Neuronal stem cell (in vitro differentiated cells): ENCODE measurements around the gene RAG2.

Experiments
- DNase-seq: peaks from one replicate; pipeline ENCODE4 v3.0.0-alpha.2; 2013; ENCODE audit warnings: low spot score
- H2AFZ ChIP-seq: one replicate; pipeline ENCODE4 v1.6.1; 2013; ENCODE audit warnings: mild to moderate bottlenecking, low read length, inconsistent platforms
- H2AK5ac ChIP-seq: 2 replicates; pipeline ENCODE4 v1.6.1; 2013; ENCODE audit warnings: low read depth, mild to moderate bottlenecking, inconsistent platforms, low read length, moderate library complexity, mixed read lengths
- H2BK120ac ChIP-seq: 2 replicates; pipeline ENCODE4 v1.6.1; 2013; ENCODE audit warnings: low read depth, mild to moderate bottlenecking, inconsistent platforms, low read length, moderate library complexity, mixed read lengths
- H2BK12ac ChIP-seq: one replicate; pipeline ENCODE4 v1.6.1; 2013; ENCODE audit warnings: low read length, inconsistent platforms
- H2BK15ac ChIP-seq: 2 replicates; pipeline ENCODE4 v1.6.1; 2013; ENCODE audit warnings: mild to moderate bottlenecking, low read length, inconsistent platforms, mixed read lengths
- H2BK5ac ChIP-seq: one replicate; pipeline ENCODE4 v1.6.1; 2013; ENCODE audit warnings: inconsistent platforms, mild to moderate bottlenecking, low read length, moderate library complexity
- H3K14ac ChIP-seq: one replicate; pipeline ENCODE4 v1.6.1; 2013; ENCODE audit warnings: low read length, inconsistent platforms
- H3K18ac ChIP-seq: 2 replicates; pipeline ENCODE4 v1.6.1; 2013; ENCODE audit warnings: low read length, inconsistent platforms
- H3K23ac ChIP-seq: 2 replicates; pipeline ENCODE4 v1.6.1; 2013; ENCODE audit warnings: low read depth, mild to moderate bottlenecking, mixed read lengths, low read length, inconsistent platforms; ENCODE audit not compliant: poor library complexity
- H3K27ac ChIP-seq: replicated peaks from 3 replicates; pipeline ENCODE4 v1.5.1; 2013; ENCODE audit warnings: low read length, inconsistent platforms
- H3K27me3 ChIP-seq, 3 experiments: 2 replicates each; pipeline ENCODE4 v1.6.1; 2013; ENCODE audit warnings: low read length in 3 of 3, mild to moderate bottlenecking in 2 of 3, inconsistent platforms in 1 of 3, low read depth in 1 of 3, mixed read lengths in 1 of 3, moderate library complexity in 1 of 3; ENCODE audit not compliant: control insufficient read depth in 3 of 3, insufficient read depth in 3 of 3
- H3K36me3 ChIP-seq, 2 donors: replicated peaks in 1 of 2; 2 replicates each; pipeline ENCODE4 v1.6.1; 2013; ENCODE audit warnings: low read length in 2 of 2; ENCODE audit not compliant: control insufficient read depth in 2 of 2, insufficient read depth in 2 of 2
- H3K4ac ChIP-seq: 2 replicates; pipeline ENCODE4 v1.6.1; 2013; ENCODE audit warnings: inconsistent platforms, mild to moderate bottlenecking, low read length, moderate library complexity
- H3K4me1 ChIP-seq, 2 donors: 1 replicate in 1 of 2; 2 replicates in 1 of 2; pipeline ENCODE4 v1.6.1; 2013; ENCODE audit warnings: low read length in 2 of 2, low read depth in 1 of 2; ENCODE audit not compliant: control insufficient read depth in 2 of 2, insufficient read depth in 1 of 2
- H3K4me2 ChIP-seq: one replicate; pipeline ENCODE4 v1.6.1; 2013; ENCODE audit warnings: mild to moderate bottlenecking, low read length, inconsistent platforms; ENCODE audit not compliant: insufficient read depth, poor library complexity, severe bottlenecking
- H3K4me3 ChIP-seq, 2 donors: 2 replicates each; pipeline ENCODE4 v1.5.1; 2013; ENCODE audit warnings: low read length in 2 of 2, mild to moderate bottlenecking in 2 of 2, inconsistent platforms in 1 of 2, moderate library complexity in 1 of 2
- H3K79me1 ChIP-seq: one replicate; pipeline ENCODE4 v1.6.1; 2013; ENCODE audit warnings: low read depth, mild to moderate bottlenecking, inconsistent platforms, low read length, moderate library complexity
- H3K9ac ChIP-seq: one replicate; pipeline ENCODE4 v1.6.1; 2013; ENCODE audit warnings: mild to moderate bottlenecking, low read depth, low read length, inconsistent platforms; ENCODE audit not compliant: poor library complexity
- H3K9me3 ChIP-seq, 2 donors: replicated peaks in 1 of 2; 2 replicates each; pipeline versions ENCODE3 to v1.6.1; 2013; ENCODE audit warnings: low read length in 2 of 2, mild to moderate bottlenecking in 2 of 2, inconsistent platforms in 1 of 2, low read depth in 1 of 2, mixed read lengths in 1 of 2, moderate library complexity in 1 of 2; ENCODE audit not compliant: control insufficient read depth in 2 of 2, insufficient read depth in 1 of 2
- H4K8ac ChIP-seq: one replicate; pipeline ENCODE4 v1.6.1; 2013; ENCODE audit warnings: low read depth, mild to moderate bottlenecking, inconsistent platforms, low read length, moderate library complexity
- H4K91ac ChIP-seq: one replicate; pipeline ENCODE4 v1.6.1; 2013; ENCODE audit warnings: low read length, low read depth, mild to moderate bottlenecking, inconsistent platforms; ENCODE audit not compliant: poor library complexity
- WGBS, 2 donors: extraction: QIAGEN DNeasy Blood & Tissue Kit; methylation state at CpG; one replicate each; pipeline ENCODE4 v1.1.7; 2013; ENCODE audit warnings: missing lambda C conversion rate in 2 of 2, mixed read lengths in 1 of 2; ENCODE audit not compliant: insufficient read length in 2 of 2, insufficient replicate concordance in 1 of 2; ENCODE audit errors: extremely low coverage in 2 of 2; 5-methylcytosine and 5-hydroxymethylcytosine counted together

The RAG2 gene

DNA sequence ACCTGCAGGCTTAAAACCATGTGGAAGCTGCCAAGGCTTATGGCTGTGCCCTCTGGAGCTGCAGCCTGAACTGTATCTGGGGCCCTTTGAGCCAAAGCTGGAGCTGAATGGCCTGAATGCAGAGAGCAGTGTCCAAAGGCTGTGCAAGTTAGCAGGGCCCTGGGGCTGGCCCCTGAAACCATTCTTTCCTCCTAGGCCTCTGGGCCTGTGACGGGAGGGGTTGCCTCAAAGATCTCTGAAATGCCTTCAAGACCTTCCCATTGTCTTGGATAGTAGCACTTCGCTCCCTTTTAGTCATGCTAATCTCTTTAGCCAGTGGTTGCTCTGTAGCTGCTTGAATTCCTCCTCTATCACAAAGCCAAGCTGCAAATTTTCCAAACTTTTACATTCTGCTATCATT, 16.5 kb downstream of the RAG2 start:
- DNase-seq = no peak
- Histone ChIP-seq H2BK15ac (no peak overlapping the region), H4K91ac (no peak overlapping the region), H2BK5ac (no peak overlapping the region), H3K4me2 (no peak overlapping the region), H3K27me3 (peaks cover 0 to 20% (median 0%) of the 10 kb centered on the region in 3 experiments), H3K27ac (no peak overlapping the region), H3K36me3 (no peaks in the 10 kb centered on the region), H4K8ac (no peak overlapping the region), H3K4ac (no peak overlapping the region), H3K9ac (no peak overlapping the region), H3K79me1 (no peaks in the 10 kb centered on the region), H3K4me3 (no peak overlapping the region), H2BK12ac (no peak overlapping the region), H2AK5ac (no peak overlapping the region), H3K14ac (no peak overlapping the region), H3K18ac (no peak overlapping the region), H3K9me3 (peaks cover 10 to 14% of the 10 kb centered on the region in 2 donors), H3K23ac (no peak overlapping the region), H3K4me1 (no peaks in the 10 kb centered on the region), H2BK120ac (no peak overlapping the region), H2AFZ (no peak overlapping the region)
- WGBS, 2 donors = no CpG with 5 or more reads among the region's 2 CpGs

GRCh38 chr11:36578458-36578857, 19.6 kb downstream of the RAG2 start:
- no CpG with 5 or more reads among the region's 1 CpG for WGBS, 2 donors
- no peak overlapping the region for H3K14ac ChIP-seq

GRCh38 chr11:36577859-36578258, 20.2 kb downstream of the RAG2 start:
- Histone ChIP-seq H3K4me3 (no peak overlapping the region), H4K91ac (no peak overlapping the region), H3K14ac (no peak overlapping the region), H3K9me3 (peaks cover 10 to 14% of the 10 kb centered on the region in 2 donors), H3K18ac (no peak overlapping the region), H2BK120ac (no peak overlapping the region), H3K9ac (no peak overlapping the region), H3K23ac (no peak overlapping the region), H3K27me3 (peaks cover 0 to 12% (median 0%) of the 10 kb centered on the region in 3 experiments), H2BK5ac (no peak overlapping the region), H3K4me1 (no peaks in the 10 kb centered on the region), H3K27ac (no peak overlapping the region), H2BK12ac (no peak overlapping the region), H3K4me2 (no peak overlapping the region), H2AK5ac (no peak overlapping the region), H3K4ac (no peak overlapping the region), H2AFZ (no peak overlapping the region), H4K8ac (no peak overlapping the region), H3K36me3 (no peaks in the 10 kb centered on the region), H3K79me1 (no peaks in the 10 kb centered on the region), H2BK15ac (no peak overlapping the region)
- no peak for DNase-seq
- no CpG with 5 or more reads among the region's 2 CpGs for WGBS, 2 donors

More at GRCh38 chr11:36578458-36578857, 19.6 kb downstream of the RAG2 start:
- Histone ChIP-seq H3K27me3 (peaks cover 0 to 12% (median 0%) of the 10 kb centered on the region in 3 experiments), H3K18ac (no peak overlapping the region), H2BK15ac (no peak overlapping the region), H2BK5ac (no peak overlapping the region), H3K4me1 (no peaks in the 10 kb centered on the region), H3K4ac (no peak overlapping the region), H3K27ac (no peak overlapping the region), H3K36me3 (no peaks in the 10 kb centered on the region), H4K91ac (no peak overlapping the region), H3K4me3 (no peak overlapping the region), H2AFZ (no peak overlapping the region), H2BK120ac (no peak overlapping the region), H2BK12ac (no peak overlapping the region), H3K9me3 (peaks cover 10 to 14% of the 10 kb centered on the region in 2 donors), H3K23ac (no peak overlapping the region), H3K79me1 (no peaks in the 10 kb centered on the region), H2AK5ac (no peak overlapping the region), H4K8ac (no peak overlapping the region), H3K9ac (no peak overlapping the region), H3K4me2 (no peak overlapping the region)
- no peak for DNase-seq

DNA sequence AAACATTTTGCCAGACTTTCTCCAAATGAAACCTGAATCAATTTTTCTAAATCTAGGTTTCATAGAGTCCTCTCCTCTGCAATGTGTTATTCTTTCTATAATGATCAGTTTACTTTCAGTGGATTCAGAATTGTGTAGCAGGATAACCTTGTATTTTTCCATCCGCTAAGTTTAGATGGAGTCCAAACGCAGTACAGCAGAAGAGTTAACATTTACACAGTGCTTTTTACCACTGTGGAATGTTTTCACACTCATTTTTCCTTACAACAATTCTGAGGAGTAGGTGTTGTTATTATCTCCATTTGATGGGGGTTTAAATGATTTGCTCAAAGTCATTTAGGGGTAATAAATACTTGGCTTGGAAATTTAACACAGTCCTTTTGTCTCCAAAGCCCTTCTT, 20.7 kb downstream of the RAG2 start:
- no peaks in the 10 kb centered on the region for H3K79me1 ChIP-seq
- no peak overlapping the region for H3K14ac ChIP-seq
- no peak overlapping the region for H2BK12ac ChIP-seq
- no peak overlapping the region for H2AK5ac ChIP-seq
- no peak overlapping the region for H4K8ac ChIP-seq
- no peak for DNase-seq
- no peak overlapping the region for H2BK5ac ChIP-seq
- no peak overlapping the region for H2BK120ac ChIP-seq
- H4K91ac ChIP-seq = no peak overlapping the region
- no peaks in the 10 kb centered on the region for H3K36me3 ChIP-seq
- H2AFZ ChIP-seq = no peak overlapping the region
- no peak overlapping the region for H3K18ac ChIP-seq
- no peak overlapping the region for H3K4me2 ChIP-seq
- no peak overlapping the region for H3K4me3 ChIP-seq
- peaks cover 9 to 14% of the 10 kb centered on the region in 2 donors for H3K9me3 ChIP-seq
- H3K4ac ChIP-seq = no peak overlapping the region
- no peaks in the 10 kb centered on the region for H3K4me1 ChIP-seq
- no peak overlapping the region for H3K23ac ChIP-seq
- H2BK15ac ChIP-seq = no peak overlapping the region
- H3K27me3 ChIP-seq = peaks cover 0 to 12% (median 0%) of the 10 kb centered on the region in 3 experiments
- H3K9ac ChIP-seq = no peak overlapping the region
- H3K27ac ChIP-seq = no peak overlapping the region
- WGBS, 2 donors = no CpG with 5 or more reads among the region's 2 CpGs
